Suprapubic skin (tissue), 3 donors: ENCODE results near the gene NEU1.

Experiments used
- CTCF ChIP-seq, 2 donors: fragments of 200-600 bp in 1 of 2; fragments of 450-650 bp in 1 of 2; sonication (generic) in 1 of 2; IDR thresholded peaks; one replicate each; pipeline ENCODE4 v1.5.1; 2016 to 2019; ENCODE audit warnings: antibody characterized with exemption in 2 of 2, mild to moderate bottlenecking in 1 of 2, moderate library complexity in 1 of 2
- EP300 ChIP-seq: sonication (generic); formaldehyde crosslinking; IDR thresholded peaks from one replicate; pipeline ENCODE4 v1.6.1; 2017; ENCODE audit warnings: antibody characterized with exemption
- POLR2A ChIP-seq, 2 donors: fragments of 450-650 bp; IDR thresholded peaks; one replicate each; pipeline ENCODE4 v1.6.1; 2017; ENCODE audit warnings: antibody characterized with exemption in 2 of 2, mild to moderate bottlenecking in 2 of 2, moderate library complexity in 2 of 2

- TF ChIP-seq CTCF (IDR thresholded peaks at IDR 0.05): no peak
- no peak for TF ChIP-seq EP300
- TF ChIP-seq POLR2A (IDR thresholded peaks at IDR 0.05): no peak
Measured at GRCh38 chr6:31847276-31847978, 15.2 kb downstream of the NEU1 start.
